Measurements from ENCODE around the gene UBAC1.
A peak's percentile ranks its signal among the peaks of the same experiment; 100 is the strongest.

Gene UBAC1

DNA sequence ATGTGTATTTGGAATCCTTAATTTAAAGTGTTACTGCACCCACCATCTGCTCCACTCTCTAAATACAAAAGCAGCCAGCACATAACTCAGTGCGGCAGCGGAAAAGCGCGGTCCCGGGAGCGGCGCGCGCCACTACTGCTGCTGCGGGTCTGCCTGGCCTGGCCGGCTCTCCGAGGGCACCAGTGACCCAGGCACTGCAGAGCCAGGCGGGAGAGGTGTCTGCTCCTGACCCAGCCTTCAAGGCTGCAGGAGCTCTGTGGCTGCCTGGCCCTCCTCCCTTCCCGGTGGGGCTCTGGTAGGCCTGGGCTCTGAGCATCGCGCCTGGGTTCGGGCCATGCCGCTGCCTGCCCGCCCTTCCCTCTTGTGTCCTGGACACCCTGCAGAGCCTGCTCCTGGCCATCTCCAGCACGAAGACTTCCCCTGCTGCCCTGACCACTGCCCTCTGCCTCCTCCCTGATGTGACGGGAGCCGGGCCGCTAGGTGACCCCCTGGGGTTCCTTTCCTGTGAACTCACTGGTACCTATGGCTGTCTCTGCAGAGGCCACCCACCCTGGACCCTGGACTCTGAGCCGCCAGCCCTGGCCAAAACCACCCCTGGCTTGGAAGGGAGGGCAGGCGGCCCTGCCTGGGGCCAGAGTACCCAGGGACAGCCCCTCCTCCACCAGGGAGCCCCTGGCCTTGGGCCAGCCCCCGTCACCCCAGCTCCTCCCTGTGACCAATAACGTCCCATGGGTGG is 32.8 kb upstream of the UBAC1 start:
- DNase-seq (ENCODE audit: low read depth in 2 of 2), result no peak

DNA sequence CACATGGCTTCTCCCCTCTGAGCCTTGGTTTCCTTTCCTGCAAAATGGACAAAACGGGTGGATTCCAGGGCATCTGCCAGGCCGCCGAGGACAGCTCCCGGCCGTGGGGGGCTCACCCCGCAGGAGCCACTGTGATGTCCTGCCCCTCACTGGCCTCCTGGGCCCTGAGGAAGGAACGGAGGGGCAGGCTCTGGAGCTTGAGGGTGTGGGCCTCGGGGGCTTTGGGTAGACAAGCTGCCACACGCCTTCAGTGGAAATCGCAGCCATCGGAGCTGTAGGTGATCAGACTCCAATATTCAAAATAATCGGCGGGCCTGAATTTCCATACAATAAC is 32.2 kb upstream of the UBAC1 start:
- DNase-seq (ENCODE audit: low read depth in 2 of 2), result no peak

DNA sequence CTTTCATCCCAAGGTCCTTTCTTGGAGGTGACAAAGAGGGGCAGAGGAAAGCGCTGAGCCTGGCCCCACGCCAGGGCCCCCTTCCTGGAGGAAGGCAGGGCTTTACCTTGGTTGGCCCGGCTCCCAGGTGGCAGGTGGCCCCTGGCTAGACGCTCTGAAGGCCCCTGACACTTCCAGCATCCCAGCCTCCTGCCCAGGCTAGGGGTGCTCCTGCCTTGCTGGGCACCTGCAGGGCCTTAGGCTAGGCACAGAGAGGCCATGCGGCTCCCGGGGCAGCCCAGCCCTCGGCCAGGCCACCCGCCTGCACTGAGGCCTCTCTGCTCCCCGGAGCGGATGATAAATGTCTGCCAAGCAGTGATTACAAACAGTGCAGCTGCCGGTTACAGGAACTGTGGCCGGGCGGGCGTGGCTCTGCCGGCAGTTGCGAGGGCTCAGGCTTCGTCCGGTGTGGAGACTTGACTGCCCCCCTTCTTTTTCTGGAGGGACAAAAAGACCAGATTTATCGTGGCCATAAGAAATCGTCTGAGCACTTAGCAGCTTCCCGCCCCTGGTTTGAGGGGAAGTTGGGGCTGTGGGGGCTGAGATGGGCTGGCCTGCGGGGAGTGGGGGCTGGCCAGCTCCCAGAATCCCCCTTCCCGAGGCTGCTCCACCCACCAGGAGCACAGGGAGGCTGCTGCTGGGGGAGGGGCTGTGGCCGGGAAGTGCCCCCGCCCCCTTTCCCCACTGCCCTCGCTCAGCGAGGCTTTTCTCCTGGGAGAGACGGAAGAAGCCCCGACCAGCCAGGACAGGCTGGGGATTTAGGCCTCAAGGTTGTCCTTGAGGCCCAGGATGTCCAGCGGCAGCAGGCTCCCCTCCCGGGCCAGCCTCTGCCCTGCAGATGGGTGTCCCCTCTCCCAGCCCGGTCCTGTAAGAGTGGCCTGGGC is 31.6 kb upstream of the UBAC1 start:
- peak; percentile 46 to 56 for DNase-seq (ENCODE audit: low read depth in 2 of 2)

DNA sequence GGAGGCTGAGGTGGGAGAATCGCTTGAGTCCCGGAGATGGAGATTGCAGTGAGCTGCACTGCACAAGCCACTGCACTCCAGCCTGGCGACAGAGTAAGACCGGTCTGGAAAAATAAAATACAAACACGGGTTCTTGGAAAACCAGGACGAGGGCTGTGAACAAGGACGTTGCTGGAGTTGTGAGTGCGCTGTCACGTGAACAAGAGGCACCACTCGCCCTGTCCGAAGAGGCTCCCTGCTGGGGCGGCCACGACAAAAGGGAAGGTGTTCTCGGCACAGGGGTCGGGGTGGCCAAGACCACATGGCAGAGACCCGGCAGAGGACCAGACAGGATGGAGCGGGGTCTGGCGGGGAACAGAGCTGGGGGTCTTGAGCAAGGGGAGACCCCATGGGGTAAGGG is 30.6 kb upstream of the UBAC1 start:
- no peak for DNase-seq (ENCODE audit: low read depth in 2 of 2)

DNA sequence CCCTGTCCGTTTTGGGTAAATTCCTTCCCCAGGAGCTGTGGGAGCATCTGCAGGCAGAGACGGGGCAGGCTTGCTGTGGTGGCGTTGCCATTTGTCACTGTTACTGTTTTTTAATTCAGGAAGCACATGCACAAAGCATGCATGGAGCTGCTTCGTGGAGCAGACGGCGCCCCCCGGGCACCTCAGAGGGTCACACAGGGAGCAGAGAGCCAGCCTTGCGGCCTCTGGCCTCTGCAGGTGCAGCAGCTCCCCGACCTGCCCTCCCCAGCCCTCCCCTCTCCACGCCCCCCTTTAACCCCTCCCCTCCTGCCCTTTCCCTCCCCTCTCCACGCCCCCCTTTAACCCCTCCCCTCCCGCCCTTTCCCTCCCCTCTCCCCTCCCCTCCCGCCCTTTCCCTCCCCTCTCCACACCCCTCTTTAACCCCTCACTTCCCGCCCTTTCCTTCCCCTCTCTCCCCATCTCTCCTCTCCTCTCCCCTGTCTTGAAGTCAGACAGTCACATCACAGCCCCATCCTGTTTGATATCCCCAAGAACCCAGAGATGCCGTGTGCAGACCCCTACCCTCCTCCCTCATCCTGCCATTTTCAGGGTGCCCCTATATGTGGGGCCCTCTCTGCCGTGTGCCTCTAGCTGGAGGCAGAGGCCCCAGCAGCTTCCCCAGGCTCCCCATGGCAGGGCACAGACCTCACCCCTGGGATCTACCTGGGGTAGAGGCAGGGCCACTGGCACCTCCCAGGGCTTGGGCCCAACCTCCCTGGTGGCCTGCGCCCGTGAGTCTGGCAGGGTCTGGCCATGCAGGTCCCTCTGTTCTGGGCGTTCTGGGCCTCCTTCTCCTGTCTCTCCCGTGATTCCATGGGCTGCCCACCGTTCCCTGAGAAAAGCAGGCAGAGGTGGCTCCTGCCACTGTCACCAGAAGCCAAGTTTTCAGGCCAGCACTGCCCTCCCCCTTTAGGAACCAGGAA is 29.6 kb upstream of the UBAC1 start:
- DNase-seq (ENCODE audit: low read depth in 2 of 2), result peak; percentile 31 to 45

DNA sequence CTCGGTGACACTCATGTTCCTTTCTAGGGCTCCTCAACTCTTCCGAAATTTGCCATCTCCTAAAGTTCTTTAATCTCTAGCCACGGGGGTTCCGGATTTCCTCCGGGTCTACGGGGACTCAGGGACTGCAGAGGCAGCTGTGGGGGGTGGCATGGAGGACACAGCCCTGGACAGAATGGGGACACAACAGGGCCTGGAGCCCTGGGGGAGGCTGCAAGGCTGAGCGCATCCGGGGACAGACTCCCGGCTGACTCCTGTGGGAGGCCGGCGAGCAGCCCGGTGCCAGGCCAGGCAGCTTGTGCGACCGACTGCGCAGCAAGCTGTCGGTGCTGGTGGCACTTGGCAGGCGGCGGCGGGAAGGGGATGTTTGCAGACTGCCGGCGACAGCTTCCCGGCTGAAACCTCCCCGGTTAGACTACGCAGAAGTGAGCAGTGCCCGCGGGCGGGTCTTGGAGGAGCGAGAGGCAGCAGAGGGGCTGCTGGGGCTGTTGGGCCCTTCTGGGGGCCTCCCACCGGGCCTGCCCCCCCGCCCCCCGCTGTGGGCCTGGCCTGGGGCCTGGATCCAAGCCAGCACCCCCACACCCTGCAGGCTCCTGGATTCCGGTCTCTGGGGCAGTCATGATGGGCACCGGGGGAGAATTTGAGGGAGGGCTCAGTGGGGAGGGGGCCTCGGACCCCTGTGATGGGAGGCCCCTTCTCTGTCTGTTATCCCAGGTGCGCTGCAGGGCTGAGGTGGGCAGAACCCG is 28.7 kb upstream of the UBAC1 start:
- no peak for DNase-seq (ENCODE audit: low read depth in 2 of 2)

DNA sequence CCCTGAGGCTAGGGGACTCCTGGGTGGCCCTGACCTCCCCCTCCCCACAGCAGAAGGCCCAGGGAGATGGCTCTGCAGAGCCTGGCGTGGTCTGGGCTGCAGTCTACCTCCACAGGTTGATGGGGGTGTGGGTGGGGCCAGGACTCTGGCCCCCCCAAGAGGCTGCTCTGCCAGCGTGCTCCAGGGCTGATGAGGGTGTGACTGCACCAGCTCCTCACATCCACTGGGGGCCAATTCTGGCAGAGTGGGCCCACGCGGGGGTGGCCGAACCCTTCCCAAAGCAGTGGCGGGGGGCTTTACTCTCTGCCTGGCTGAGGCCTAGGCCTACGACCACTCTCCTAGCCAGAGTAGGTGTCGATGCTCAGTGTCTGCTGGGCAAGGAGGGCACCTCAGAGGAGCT is 28.0 kb upstream of the UBAC1 start:
- DNase-seq (ENCODE audit: low read depth in 2 of 2), result no peak

DNA sequence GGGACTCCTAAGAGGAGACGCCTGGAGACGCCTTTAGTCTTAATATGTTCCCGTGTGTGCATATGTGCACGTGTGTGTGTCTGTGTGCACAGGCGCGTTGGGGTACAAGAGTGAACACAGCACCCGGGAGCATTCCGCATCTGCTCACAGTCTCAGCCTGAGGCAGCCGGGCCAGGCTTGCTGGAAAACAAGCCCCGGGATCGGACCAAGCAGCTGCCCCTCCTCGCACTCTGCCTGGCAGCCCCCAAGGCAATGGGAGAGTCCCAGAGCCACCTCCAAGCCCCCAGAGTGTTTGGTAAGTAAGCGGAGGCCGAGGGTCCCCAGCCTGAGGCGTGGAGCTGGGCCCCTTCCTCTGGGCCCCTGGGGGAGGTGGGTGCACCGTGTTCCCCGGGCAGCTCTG is 27.3 kb upstream of the UBAC1 start:
- no peak for DNase-seq (ENCODE audit: low read depth in 2 of 2)

DNA sequence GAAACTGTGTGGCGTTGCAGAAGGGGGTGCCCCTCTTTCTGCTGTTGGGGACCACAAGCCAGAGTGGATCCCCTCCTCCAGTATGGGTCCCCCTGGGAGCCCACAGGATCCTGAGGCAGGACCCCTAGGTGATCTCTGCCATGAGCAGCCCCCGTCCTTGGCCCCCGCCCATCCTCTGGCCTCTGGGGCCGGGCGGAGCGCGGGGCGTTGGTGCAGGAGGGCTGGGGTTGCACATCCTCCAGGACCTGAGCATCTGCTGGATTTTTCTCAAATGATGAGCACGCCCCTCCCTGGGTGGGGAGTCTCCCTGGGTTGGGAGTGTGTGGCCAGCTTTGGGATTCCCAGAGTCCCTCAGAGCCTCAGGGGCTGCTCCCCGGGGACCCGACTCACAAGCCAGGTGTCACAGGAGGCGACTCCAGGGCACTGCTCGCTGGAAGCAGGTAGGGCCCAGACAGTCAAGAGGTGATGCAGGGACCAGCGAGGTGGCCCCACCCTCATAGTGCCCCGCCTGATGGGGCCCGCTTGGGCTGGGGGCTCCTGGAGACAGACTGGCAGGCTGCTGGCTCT is 26.7 kb upstream of the UBAC1 start:
- no peak for DNase-seq (ENCODE audit: low read depth in 2 of 2)

DNA sequence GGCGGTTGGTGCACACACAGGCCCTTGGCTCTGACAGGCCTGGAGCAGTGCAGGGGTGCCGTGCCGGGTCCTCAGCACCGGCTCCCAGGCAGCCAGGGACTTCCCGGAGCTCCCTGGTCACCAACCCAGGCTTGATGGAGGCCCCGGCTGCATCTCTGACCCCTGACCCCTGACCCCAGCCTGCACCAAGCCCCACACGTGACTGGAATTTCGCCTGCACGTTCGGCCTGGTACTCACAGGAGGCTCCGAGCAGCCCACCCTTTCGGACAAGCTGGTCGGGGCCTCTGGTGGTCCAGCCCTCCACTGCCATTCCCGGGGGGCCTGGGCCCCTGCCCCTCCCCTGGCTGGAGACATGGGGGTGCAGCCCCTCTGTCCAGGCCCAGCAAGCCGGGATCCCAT is 25.4 kb upstream of the UBAC1 start:
- no peak for DNase-seq (ENCODE audit: low read depth in 2 of 2)

DNA sequence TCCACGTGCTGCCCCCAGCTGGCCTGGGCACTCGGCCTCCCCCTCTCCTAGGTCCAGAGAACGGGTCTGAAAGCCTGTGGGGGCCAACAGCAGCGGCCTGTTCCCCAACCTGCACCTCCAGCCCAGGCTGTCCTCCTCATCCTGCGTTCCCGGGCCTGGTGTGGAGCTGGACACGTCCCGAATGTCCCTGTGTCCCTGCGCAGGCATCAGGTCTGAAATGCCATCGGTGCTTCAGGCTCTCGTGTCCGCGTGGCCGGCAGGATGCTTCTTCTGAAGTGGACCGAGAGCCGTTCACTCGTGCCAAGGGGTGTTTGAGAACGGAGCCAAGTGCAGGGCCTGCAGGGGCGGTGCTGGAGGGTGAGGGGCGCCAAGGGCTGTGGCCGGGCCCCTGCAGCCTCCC is 24.7 kb upstream of the UBAC1 start:
- no peak for DNase-seq (ENCODE audit: low read depth in 2 of 2)

DNA sequence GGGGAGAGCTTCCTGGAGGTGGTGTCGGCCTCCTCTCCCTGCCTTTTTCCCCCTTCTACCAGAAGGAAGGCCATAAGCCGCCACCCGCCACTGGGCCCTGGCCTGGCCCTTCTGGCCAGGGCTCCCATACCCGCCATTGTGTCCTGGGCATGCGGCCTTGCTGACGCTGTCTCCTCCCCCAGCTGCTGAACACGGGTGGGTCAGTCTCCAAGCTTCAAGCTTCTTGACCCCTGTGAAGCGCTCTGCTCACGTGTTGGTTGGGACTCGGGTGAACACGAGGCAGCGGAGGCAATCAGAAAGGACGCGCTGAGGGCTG is 24.2 kb upstream of the UBAC1 start:
- DNase-seq (ENCODE audit: low read depth in 2 of 2), result no peak

DNA sequence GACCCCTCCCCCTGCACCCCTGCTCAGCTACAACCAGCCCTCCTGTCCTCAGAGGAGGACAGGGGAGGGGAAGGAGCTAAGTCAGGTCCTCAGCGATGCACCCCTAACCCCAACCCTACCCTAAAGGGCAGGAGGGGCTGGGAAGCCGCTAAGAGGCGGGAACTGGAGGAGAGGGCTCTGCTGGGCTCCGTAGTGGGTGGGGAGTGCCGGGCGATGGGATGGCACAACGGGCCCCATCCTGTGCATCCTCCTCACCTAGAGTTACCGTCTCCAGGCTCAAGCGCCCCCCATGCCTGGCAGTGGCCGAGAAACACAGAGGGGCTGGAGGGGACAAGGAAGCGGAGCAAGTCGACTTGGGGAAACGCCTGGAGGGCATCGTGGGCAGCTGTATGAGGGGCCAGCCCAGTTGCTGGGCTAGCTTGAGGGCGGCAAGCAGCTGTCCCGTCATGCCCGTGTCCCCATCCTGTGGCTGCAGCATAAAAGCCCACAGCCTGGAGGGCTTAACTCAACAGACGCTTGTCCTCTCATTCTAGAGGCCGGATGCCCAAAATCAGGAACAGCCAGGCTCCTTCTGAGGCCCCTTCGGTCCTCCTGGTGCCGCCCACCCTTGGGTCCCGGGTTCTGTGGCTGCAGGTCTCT is 23.0 kb upstream of the UBAC1 start:
- DNase-seq (ENCODE audit: low read depth in 2 of 2), result no peak

DNA sequence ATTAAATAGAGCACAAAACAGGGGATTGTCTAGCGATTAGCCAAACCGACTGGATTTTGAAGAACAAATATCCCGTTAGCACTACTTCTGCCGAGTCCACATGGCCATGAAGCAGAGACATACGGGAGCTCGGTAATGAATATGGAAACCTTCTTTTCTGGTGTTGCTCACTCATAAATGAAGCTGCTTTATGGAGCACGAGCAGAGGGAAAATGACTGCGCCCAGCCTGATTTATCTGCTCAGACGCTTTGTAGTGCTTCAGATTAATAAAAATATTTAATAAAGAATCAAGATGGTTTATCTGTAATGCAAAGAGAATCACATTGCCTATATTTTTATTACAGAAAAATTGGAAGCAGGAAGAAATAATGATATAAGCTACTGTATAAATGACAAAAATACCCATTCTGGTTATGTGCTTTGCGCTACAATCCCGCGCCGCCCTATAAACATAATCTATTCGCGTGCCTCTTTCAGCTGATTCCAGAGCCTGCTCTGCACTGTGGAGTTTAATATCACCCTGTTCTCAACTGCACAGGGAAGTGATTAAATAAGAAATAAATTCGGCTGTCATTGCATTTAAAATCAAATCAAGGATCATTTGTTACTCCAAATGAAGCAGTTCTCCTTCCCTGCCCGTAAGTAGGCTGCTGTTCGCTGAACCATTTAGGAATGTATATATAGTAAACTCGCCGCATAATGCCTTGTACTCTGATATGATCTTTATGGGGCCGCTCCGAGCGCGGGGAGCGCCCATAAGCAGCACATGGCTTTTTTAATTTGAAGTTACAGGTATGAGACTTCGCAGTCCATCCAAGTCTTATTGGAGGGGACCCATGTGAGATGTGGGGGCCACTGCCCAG is 22.3 kb upstream of the UBAC1 start:
- no peak for DNase-seq (ENCODE audit: low read depth in 2 of 2)

DNA sequence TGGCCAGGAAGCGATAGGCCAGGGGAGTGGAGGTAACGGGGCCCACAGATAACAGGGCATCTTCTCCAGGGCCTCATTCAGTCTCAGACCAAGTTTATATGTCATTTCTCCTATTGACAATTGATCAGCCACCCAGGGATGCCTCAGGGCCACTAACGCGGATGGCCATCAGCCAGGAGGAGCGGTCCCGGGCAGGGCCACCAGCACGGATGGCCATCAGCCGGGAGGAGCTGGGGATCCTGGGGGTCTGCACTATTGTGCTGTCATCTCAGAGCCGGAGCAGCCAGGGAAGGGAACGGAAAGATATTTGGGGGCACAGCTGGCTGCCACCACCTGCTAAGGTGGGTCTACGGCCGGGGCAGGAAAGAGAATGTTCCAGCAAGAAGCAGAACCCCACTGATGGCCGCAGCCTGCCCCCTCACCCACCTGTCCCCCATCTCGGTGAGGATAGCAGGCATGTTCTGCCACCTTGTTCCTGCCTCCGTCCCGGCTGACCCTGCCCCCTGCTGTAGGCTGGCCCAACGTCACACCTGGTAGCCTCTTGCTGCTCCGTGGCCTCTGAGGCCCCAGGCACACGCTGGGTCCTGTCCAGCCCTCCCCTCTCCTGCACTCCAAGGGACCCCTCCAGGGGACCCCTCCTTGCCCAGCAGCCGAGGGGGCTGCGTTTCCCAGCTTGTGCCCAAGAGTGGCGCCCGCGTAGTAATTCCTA is 21.5 kb upstream of the UBAC1 start:
- DNase-seq (ENCODE audit: low read depth in 2 of 2), result no peak

DNA sequence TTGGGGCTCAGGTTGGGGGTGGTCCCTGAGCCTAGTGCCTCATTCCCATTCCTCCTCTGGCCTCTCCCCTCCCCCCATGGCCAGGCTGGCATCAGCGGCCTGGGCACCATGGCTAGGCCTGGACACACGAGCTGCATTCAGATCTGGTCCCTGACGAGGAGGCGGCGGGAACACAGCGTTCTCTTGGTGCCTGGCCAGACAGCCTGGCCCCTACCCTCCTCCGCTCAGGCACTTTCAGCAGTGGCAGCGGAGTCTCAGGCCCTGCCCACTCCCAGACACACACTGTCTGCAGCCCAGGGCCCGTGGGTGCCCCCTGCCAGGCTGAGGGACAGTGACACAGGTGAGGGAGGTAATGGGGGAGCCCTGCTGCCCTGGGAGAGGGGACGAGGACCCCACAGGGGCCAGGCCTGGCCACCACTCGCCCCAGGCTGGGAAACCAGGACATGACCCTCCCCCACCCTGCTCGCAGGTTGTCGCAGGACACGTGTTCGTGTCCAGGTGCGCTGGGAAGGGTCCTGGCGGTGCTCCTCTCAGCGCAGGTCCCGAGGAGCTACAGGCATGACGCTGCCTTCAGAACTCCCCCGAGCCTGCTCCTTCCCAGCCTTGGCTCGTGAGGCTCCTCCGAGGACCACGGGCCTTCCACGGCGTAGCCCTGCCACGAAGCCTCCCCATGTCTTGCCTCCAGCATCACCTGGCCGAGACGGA is 19.9 kb upstream of the UBAC1 start:
- no peak for DNase-seq (ENCODE audit: low read depth in 2 of 2)

DNA sequence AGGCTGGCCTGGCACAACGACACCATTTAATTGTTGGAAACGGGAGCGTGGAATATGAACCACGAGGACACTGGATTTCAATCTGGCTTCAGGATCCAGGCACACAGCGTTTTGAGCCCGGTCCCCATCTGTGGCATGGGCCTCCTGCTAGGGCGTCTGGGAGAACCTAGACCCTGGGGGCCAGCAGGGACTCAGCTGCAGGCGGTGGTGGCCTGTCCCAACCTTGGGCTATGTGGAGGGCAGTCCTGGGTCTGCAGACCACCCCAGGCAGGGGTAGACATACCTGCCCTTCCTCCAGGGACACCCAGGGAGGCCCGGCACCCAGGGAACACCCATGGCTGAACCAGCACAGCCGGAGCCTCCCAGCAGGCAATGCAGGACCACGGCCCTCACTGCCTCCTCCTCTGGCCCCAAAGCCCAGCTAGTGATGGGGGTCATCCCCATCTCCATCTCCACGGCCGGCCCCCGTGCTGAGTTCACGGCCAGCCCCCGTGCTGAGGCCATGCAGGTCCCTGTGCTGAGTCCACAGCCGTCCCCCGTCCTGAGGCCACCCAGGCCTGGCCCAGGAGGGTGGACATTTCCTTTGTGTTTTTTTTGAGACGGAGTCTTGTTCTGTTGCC is 18.5 kb upstream of the UBAC1 start:
- DNase-seq (ENCODE audit: low read depth in 2 of 2), result no peak

Measured in fibroblast of skin of left quadriceps (primary cell).